H1 (cell line): Measurements from ENCODE around the gene ZNF641. TPM values are rescaled to one million over a fixed set of nuclear protein-coding genes. Genes with fewer than 3 reads are reported as not detected.
"Not testable (repeated sequence)": the region's sequence is repeated elsewhere in the genome, so short reads cannot be mapped to it uniquely, and the experiment has no call there.

Experiments
- CTCF ChIA-PET: fragments of 300-600 bp; sonication (Branson Sonifier 250); formaldehyde crosslinking; loops from one replicate; lab custom pipeline; 2021; ENCODE audit not compliant: partially characterized antibody; lab: Charles Lee
- POLR2A ChIA-PET: fragments of 300-600 bp; sonication (Branson Sonifier 250); formaldehyde crosslinking; loops from one replicate; lab custom pipeline; 2021; ENCODE audit warnings: inconsistent platforms; ENCODE audit not compliant: partially characterized antibody; lab: Charles Lee
- DNase-seq, 2 experiments: peaks; one replicate each; pipeline versions ENCODE4 v3.0.0 to v3.0.0-alpha.2; 2010 to 2022; ENCODE audit warnings: low spot score in 2 of 2, low read depth in 1 of 2, mixed read lengths in 1 of 2
- FAIRE-seq: peaks from 2 replicates; lab custom pipeline; 2011; peaks lifted over from hg19 to GRCh38; lab: Jason Lieb, UNC
- H2AFZ ChIP-seq: 2 replicates; pipeline ENCODE4 v1.8.1; 2012; ENCODE audit warnings: low read length, inconsistent platforms
- H2AK5ac ChIP-seq: 2 replicates; pipeline ENCODE4 v1.6.1; 2013; ENCODE audit warnings: low read depth, low read length
- H2BK120ac ChIP-seq: replicated peaks from 2 replicates; pipeline ENCODE3; 2013; ENCODE audit warnings: low read depth, low read length, inconsistent platforms
- H2BK12ac ChIP-seq: 2 replicates; pipeline ENCODE4 v1.6.1; 2013; ENCODE audit warnings: low read depth, low read length
- H2BK15ac ChIP-seq: 2 replicates; pipeline ENCODE4 v1.6.1; 2013; ENCODE audit warnings: low read length
- H2BK20ac ChIP-seq: 2 replicates; pipeline ENCODE4 v1.6.1; 2013; ENCODE audit warnings: low read length
- H2BK5ac ChIP-seq: 2 replicates; pipeline ENCODE4 v1.6.1; 2013; ENCODE audit warnings: low read depth, low read length
- H3K14ac ChIP-seq: 2 replicates; pipeline ENCODE4 v1.6.1; 2013; ENCODE audit warnings: inconsistent platforms; ENCODE audit not compliant: insufficient read length
- H3K18ac ChIP-seq: 2 replicates; pipeline ENCODE4 v1.6.1; 2013; ENCODE audit warnings: low read length; ENCODE audit errors: extremely low read depth
- H3K23ac ChIP-seq: 2 replicates; pipeline ENCODE4 v1.6.1; 2013; ENCODE audit warnings: inconsistent platforms; ENCODE audit not compliant: insufficient read length
- H3K23me2 ChIP-seq: 2 replicates; pipeline ENCODE4 v1.6.1; 2013; ENCODE audit warnings: low read depth, low read length
- H3K27ac ChIP-seq: 2 replicates; pipeline ENCODE4 v1.6.1; 2011; ENCODE audit warnings: low read depth, low read length, inconsistent platforms
- H3K27me3 ChIP-seq, 4 experiments: replicated peaks in 1 of 4; 1 replicate in 1 of 4; 2 replicates in 3 of 4; pipeline versions ENCODE4 v1.6.1 to v1.8.1; 2011 to 2013; ENCODE audit warnings: low read length in 3 of 4, mild to moderate bottlenecking in 3 of 4, inconsistent platforms in 2 of 4, mixed read lengths in 2 of 4, moderate library complexity in 1 of 4; ENCODE audit not compliant: control insufficient read depth in 3 of 4, insufficient read depth in 3 of 4; ENCODE audit errors: extremely low read depth in 1 of 4
- H3K36me3 ChIP-seq, 4 experiments: 2 replicates each; pipeline versions ENCODE4 v1.6.1 to v1.8.1; 2011 to 2013; ENCODE audit warnings: mild to moderate bottlenecking in 4 of 4, low read length in 3 of 4, moderate library complexity in 2 of 4, control low read depth in 1 of 4, inconsistent platforms in 1 of 4; ENCODE audit not compliant: insufficient read depth in 4 of 4, control insufficient read depth in 2 of 4
- H3K4ac ChIP-seq: replicated peaks from 2 replicates; pipeline ENCODE3; 2013; ENCODE audit warnings: low read length, low read depth, mixed read lengths, inconsistent platforms; ENCODE audit not compliant: insufficient read length
- H3K4me1 ChIP-seq, 4 experiments: replicated peaks in 1 of 4; 1 replicate in 1 of 4; 2 replicates in 3 of 4; pipeline versions ENCODE4 v1.6.1 to v1.8.1; 2011 to 2013; ENCODE audit warnings: low read length in 3 of 4, inconsistent platforms in 2 of 4, mixed read lengths in 1 of 4; ENCODE audit not compliant: insufficient read depth in 4 of 4, control insufficient read depth in 3 of 4
- H3K4me2 ChIP-seq, 2 experiments: 2 replicates each; pipeline versions ENCODE4 v1.6.1 to v1.8.1; 2011 to 2013; ENCODE audit warnings: low read depth in 2 of 2, low read length in 2 of 2, control low read depth in 1 of 2, inconsistent platforms in 1 of 2, mild to moderate bottlenecking in 1 of 2; ENCODE audit not compliant: insufficient read depth in 1 of 2
- H3K4me3 ChIP-seq, 4 experiments: fragments of 200-600, 300-600 bp in 1 of 4; sonication (generic), shearing (Covaris generic), sonication (Bioruptor Twin) in 1 of 4; 2 replicates each; pipeline versions ENCODE4 v1.5.1 to v1.8.1; 2011 to 2016; ENCODE audit warnings: low read length in 4 of 4, low read depth in 3 of 4, control low read depth in 2 of 4, inconsistent platforms in 2 of 4, mild to moderate bottlenecking in 2 of 4, mixed read lengths in 1 of 4, moderate library complexity in 1 of 4; ENCODE audit not compliant: insufficient read depth in 2 of 4; ENCODE audit errors: extremely low read depth in 1 of 4
- H3K56ac ChIP-seq: replicated peaks from 2 replicates; pipeline ENCODE3; 2013; ENCODE audit warnings: low read depth, mild to moderate bottlenecking, mixed read lengths, low read length, inconsistent platforms; ENCODE audit not compliant: insufficient read length
- H3K79me1 ChIP-seq: 2 replicates; pipeline ENCODE4 v1.6.1; 2013; ENCODE audit warnings: low read depth, low read length, control low read depth
- H3K79me2 ChIP-seq, 2 experiments: 2 replicates each; pipeline versions ENCODE4 v1.6.1 to v1.8.1; 2012 to 2013; ENCODE audit warnings: low read length in 2 of 2, mild to moderate bottlenecking in 2 of 2, inconsistent platforms in 1 of 2; ENCODE audit not compliant: insufficient read depth in 2 of 2, control insufficient read depth in 1 of 2
- H3K9ac ChIP-seq, 4 experiments: replicated peaks in 1 of 4; 1 replicate in 1 of 4; 2 replicates in 3 of 4; pipeline versions ENCODE4 v1.6.1 to v1.8.1; 2011 to 2013; ENCODE audit warnings: low read depth in 3 of 4, low read length in 3 of 4, control low read depth in 2 of 4, mild to moderate bottlenecking in 2 of 4, moderate library complexity in 2 of 4, inconsistent platforms in 1 of 4; ENCODE audit errors: extremely low read depth in 1 of 4
- H3K9me3 ChIP-seq, 2 experiments: 2 replicates each; pipeline versions ENCODE4 v1.6.1 to v1.8.1; 2012 to 2013; ENCODE audit warnings: mild to moderate bottlenecking in 2 of 2, moderate library complexity in 2 of 2, control low read depth in 1 of 2, inconsistent platforms in 1 of 2, low read depth in 1 of 2, low read length in 1 of 2, mixed read lengths in 1 of 2; ENCODE audit not compliant: insufficient read depth in 2 of 2
- H4K20me1 ChIP-seq, 2 experiments: replicated peaks in 1 of 2; 2 replicates each; pipeline versions ENCODE3 to v1.8.1; 2011 to 2013; ENCODE audit warnings: inconsistent platforms in 2 of 2, low read length in 2 of 2, mild to moderate bottlenecking in 1 of 2; ENCODE audit not compliant: insufficient read depth in 2 of 2, control insufficient read depth in 1 of 2
- H4K5ac ChIP-seq: 2 replicates; pipeline ENCODE4 v1.6.1; 2013; ENCODE audit warnings: low read length, low read depth, mixed read lengths, inconsistent platforms; ENCODE audit not compliant: insufficient read length
- H4K8ac ChIP-seq: 2 replicates; pipeline ENCODE4 v1.8.0; 2013; ENCODE audit warnings: mild to moderate bottlenecking, moderate library complexity, low read length, inconsistent platforms; ENCODE audit not compliant: insufficient read depth; ENCODE audit errors: extremely low read depth
- H4K91ac ChIP-seq: replicated peaks from 2 replicates; pipeline ENCODE3; 2013; ENCODE audit warnings: low read length, mixed read lengths, inconsistent platforms; ENCODE audit not compliant: insufficient read length
- WGBS, 2 experiments: shearing (Covaris generic) in 1 of 2; methylation state at CpG; one replicate each; pipeline versions ENCODE4 v1.1.6 to v1.1.7; 2013 to 2015; ENCODE audit warnings: low lambda C conversion rate in 2 of 2, mixed read lengths in 2 of 2, inconsistent platforms in 1 of 2, low coverage in 1 of 2, missing lambda C conversion rate in 1 of 2; ENCODE audit not compliant: insufficient replicate concordance in 2 of 2, insufficient coverage in 1 of 2, insufficient read length in 1 of 2; ENCODE audit errors: extremely low coverage in 1 of 2, missing lambda C conversion rate in 1 of 2; 5-methylcytosine and 5-hydroxymethylcytosine counted together
- polyA plus RNA-seq, 7 experiments: library from polyadenylated mRNA; depleted of rRNA in 3 of 7; stranded (reverse) in 5 of 7; unstranded in 2 of 7; fragments of >200 nt in 5 of 7; fragments of 200-250 nt in 2 of 7; gene quantifications; 1 replicate in 5 of 7; 2 replicates in 1 of 7; 4 replicates in 1 of 7; pipeline versions ENCODE4 v1.2.1 to v1.2.3, GENCODE V29; 2011 to 2013; ENCODE audit warnings: missing spikeins in 2 of 7, mixed read lengths in 2 of 7
- total RNA-seq: library from RNA; stranded (reverse); fragmentation: NEBNext Ultra II Directional; extraction: Animal tissue kit (Norgen Biotek cat#: 25700); gene quantifications from 2 replicates; pipeline ENCODE4 v1.2.1, GENCODE V29; 2021

Gene ZNF641
- total and polyA plus RNA-seq, 2 of the 8 experiments (the other 6 are each of a cell fraction or from before 2014, with no cell fraction given), result 2.4 to 6.2 TPM

GRCh38 chr12:48333680-48334079 is 17.0 kb downstream of the ZNF641 start:
- H3K56ac ChIP-seq, H4K91ac ChIP-seq, H3K9ac ChIP-seq, H2BK15ac ChIP-seq, H2BK20ac ChIP-seq, FAIRE-seq, POLR2A ChIA-PET, H3K4me2 ChIP-seq, DNase-seq, H3K14ac ChIP-seq, H3K27ac ChIP-seq, H3K4ac ChIP-seq, H4K8ac ChIP-seq, H3K79me2 ChIP-seq, H2BK12ac ChIP-seq, H4K5ac ChIP-seq, H3K36me3 ChIP-seq, H3K23ac ChIP-seq, CTCF ChIA-PET, H2BK120ac ChIP-seq, H2AK5ac ChIP-seq, H3K27me3 ChIP-seq, H3K4me1 ChIP-seq, H4K20me1 ChIP-seq, H2BK5ac ChIP-seq, H3K18ac ChIP-seq, H3K23me2 ChIP-seq, H2AFZ ChIP-seq, H3K4me3 ChIP-seq, H3K79me1 ChIP-seq: not testable (repeated sequence)
- WGBS, 2 experiments, result 100% methylated on average over 1 of the region's 26 CpGs; no CpG with 5 or more reads in 1 of the 2 experiments
- peaks cover 0 to 16% of the 10 kb centered on the region in 2 experiments; a peak in 2 of 4 replicates for H3K9me3 ChIP-seq
